ENCODE results near the gene POLR1G. TPM values are rescaled to one million over a fixed set of nuclear protein-coding genes. Genes with fewer than 3 reads are reported as not detected.

The POLR1G gene
- polyA plus RNA-seq, 3 donors, result 0.81 to 1.5 (median 1.1) TPM

GRCh38 chr19:45421947-45422498 is 15.6 kb downstream of the POLR1G start:
- no peak overlapping the region for H2AFZ ChIP-seq (ENCODE audit: insufficient read depth, low read depth, low read length, poor library complexity, severe bottlenecking)
- Mint-ChIP-seq H3K4me3 (peak overlapping the region in 1 of 2 donors; percentile 8), H3K27ac (peak overlapping the region; percentile 1 to 68 (median 54)), H3K4me1 (peaks cover 62% of the 10 kb centered on the region), H3K27me3 (ENCODE audit: low read depth in 3 of 3) (peaks cover 0 to 3% (median 2%) of the 10 kb centered on the region in 3 donors), H3K9me3 (no peaks in the 10 kb centered on the region), H3K36me3 (peaks cover 23 to 29% of the 10 kb centered on the region in 2 donors)
- H3K4me1 ChIP-seq (ENCODE audit: control insufficient read depth in 1 of 2, insufficient read depth in 2 of 2, low read length in 2 of 2), result peaks cover 57 to 76% of the 10 kb centered on the region in 2 donors
- no peak for DNase-seq
- TF ChIP-seq CTCF (IDR thresholded peaks at IDR 0.05), result no peak
- H3K4me3 ChIP-seq (replicated peaks in 1 of 3; ENCODE audit: low read depth in 2 of 3, low read length in 3 of 3), result no peak overlapping the region
- H3K27me3 ChIP-seq (ENCODE audit: control insufficient read depth in 2 of 2, insufficient read depth in 2 of 2, low read length in 2 of 2), result no peaks in the 10 kb centered on the region
- intact Hi-C loops (cut with micrococcal nuclease), result no loop called here
- H3K27ac ChIP-seq (ENCODE audit: low read depth in 1 of 2, low read length in 2 of 2), result no peak overlapping the region
- no peak overlapping the region for H3K4me2 ChIP-seq (replicated peaks; ENCODE audit: extremely low read depth, low read length, poor library complexity, severe bottlenecking)
- 65% methylated on average over 6 of the region's 6 CpGs for WGBS (ENCODE audit: insufficient coverage)
- H3K9me3 ChIP-seq (replicated peaks in 1 of 2; ENCODE audit: control insufficient read depth in 1 of 2, insufficient read depth in 1 of 2, low read length in 2 of 2), result no peaks in the 10 kb centered on the region
- no peaks in the 10 kb centered on the region for H4K20me1 ChIP-seq (ENCODE audit: insufficient read depth, low read length)
- peaks cover 9 to 20% of the 10 kb centered on the region in 2 donors for H3K36me3 ChIP-seq (replicated peaks in 1 of 2; ENCODE audit: control insufficient read depth in 1 of 2, insufficient read depth in 2 of 2, low read length in 2 of 2)
- H3K9ac ChIP-seq (ENCODE audit: insufficient read depth, low read length, poor library complexity, severe bottlenecking), result no peak overlapping the region
- peaks cover 26% of the 10 kb centered on the region for H3K79me2 ChIP-seq (ENCODE audit: insufficient read depth, low read length)

- peaks cover 26% of the 10 kb centered on the region for H3K79me2 ChIP-seq (ENCODE audit: insufficient read depth, low read length)
- H3K36me3 ChIP-seq (replicated peaks in 1 of 2; ENCODE audit: control insufficient read depth in 1 of 2, insufficient read depth in 2 of 2, low read length in 2 of 2), result peaks cover 4 to 9% of the 10 kb centered on the region in 2 donors
- no peak for DNase-seq
- Mint-ChIP-seq H3K36me3 (peaks cover 17 to 18% of the 10 kb centered on the region in 2 donors), H3K9me3 (peaks cover 0 to 5% (median 0%) of the 10 kb centered on the region in 7 donors), H3K4me3 (peak overlapping the region; percentile 92 to 93), H3K27ac (peak overlapping the region; percentile 93 to 99 (median 96)), H3K27me3 (ENCODE audit: low read depth in 3 of 3) (peaks cover 2 to 8% (median 4%) of the 10 kb centered on the region in 3 donors), H3K4me1 (peaks cover 68% of the 10 kb centered on the region)
- no peak for TF ChIP-seq CTCF (IDR thresholded peaks at IDR 0.05)
- 21% methylated on average over 19 of the region's 20 CpGs for WGBS (ENCODE audit: insufficient coverage)
- H3K4me3 ChIP-seq (replicated peaks in 1 of 3; ENCODE audit: low read depth in 2 of 3, low read length in 3 of 3), result peak overlapping the region; percentile 66 to 93 (median 76)
- no peaks in the 10 kb centered on the region for H3K9me3 ChIP-seq (replicated peaks in 1 of 2; ENCODE audit: control insufficient read depth in 1 of 2, insufficient read depth in 1 of 2, low read length in 2 of 2)
- H4K20me1 ChIP-seq (ENCODE audit: insufficient read depth, low read length), result no peaks in the 10 kb centered on the region
- H3K9ac ChIP-seq (ENCODE audit: insufficient read depth, low read length, poor library complexity, severe bottlenecking), result peak overlapping the region; percentile 73
- H3K4me2 ChIP-seq (replicated peaks; ENCODE audit: extremely low read depth, low read length, poor library complexity, severe bottlenecking), result peak overlapping the region; percentile 85
- H3K4me1 ChIP-seq (ENCODE audit: control insufficient read depth in 1 of 2, insufficient read depth in 2 of 2, low read length in 2 of 2), result peaks cover 61 to 84% of the 10 kb centered on the region in 2 donors
- H2AFZ ChIP-seq (ENCODE audit: insufficient read depth, low read depth, low read length, poor library complexity, severe bottlenecking), result peak overlapping the region; percentile 86
- intact Hi-C loops (cut with micrococcal nuclease), result no loop called here
- peak overlapping the region; percentile 88 to 94 for H3K27ac ChIP-seq (ENCODE audit: low read depth in 1 of 2, low read length in 2 of 2)
- no peaks in the 10 kb centered on the region for H3K27me3 ChIP-seq (ENCODE audit: control insufficient read depth in 2 of 2, insufficient read depth in 2 of 2, low read length in 2 of 2)
Observed at GRCh38 chr19:45423033-45423588, 16.7 kb downstream of the POLR1G start.
